Astrocyte (in vitro differentiated cells and primary cell): Measurements from ENCODE around the gene KCNH3. TPM values are rescaled to one million over a fixed set of nuclear protein-coding genes. Genes with fewer than 3 reads are reported as not detected.

Experiments
- DNase-seq: peaks from one replicate; pipeline ENCODE4 v3.0.0-alpha.2; 2010; ENCODE audit warnings: low read depth
- FAIRE-seq: peaks from 2 replicates; lab custom pipeline; 2011; peaks lifted over from hg19 to GRCh38; lab: Jason Lieb, UNC
- H2AFZ ChIP-seq: 2 replicates; pipeline ENCODE4 v1.6.0; 2012; ENCODE audit warnings: low read depth, low read length, inconsistent platforms
- H3K27ac ChIP-seq: 2 replicates; pipeline ENCODE4 v1.5.1; 2011; ENCODE audit warnings: low read depth, low read length, inconsistent platforms
- H3K27me3 ChIP-seq: 2 replicates; pipeline ENCODE4 v1.6.0; 2011; ENCODE audit warnings: low read length, inconsistent platforms; ENCODE audit not compliant: insufficient read depth
- H3K36me3 ChIP-seq: 2 replicates; pipeline ENCODE4 v1.5.1; 2011; ENCODE audit warnings: low read length, inconsistent platforms; ENCODE audit not compliant: insufficient read depth
- H3K4me1 ChIP-seq: 2 replicates; pipeline ENCODE4 v1.5.1; 2011; ENCODE audit warnings: low read length, inconsistent platforms; ENCODE audit not compliant: insufficient read depth
- H3K4me2 ChIP-seq: 2 replicates; pipeline ENCODE4 v1.6.0; 2012; ENCODE audit warnings: low read length, inconsistent platforms
- H3K4me3 ChIP-seq: 2 replicates; pipeline ENCODE4 v1.5.1; 2011; ENCODE audit warnings: low read depth, mild to moderate bottlenecking, low read length, inconsistent platforms; ENCODE audit not compliant: insufficient read depth
- H3K79me2 ChIP-seq: 2 replicates; pipeline ENCODE4 v1.6.0; 2012; ENCODE audit warnings: mild to moderate bottlenecking, low read length, inconsistent platforms; ENCODE audit not compliant: insufficient read depth
- H3K9ac ChIP-seq: 2 replicates; pipeline ENCODE4 v1.6.0; 2012; ENCODE audit warnings: mild to moderate bottlenecking, low read length, inconsistent platforms
- H3K9me3 ChIP-seq: 2 replicates; pipeline ENCODE4 v1.5.1; 2012; ENCODE audit warnings: low read depth, mild to moderate bottlenecking, low read length, inconsistent platforms; ENCODE audit not compliant: insufficient read depth
- H4K20me1 ChIP-seq: 2 replicates; pipeline ENCODE4 v1.6.0; 2012; ENCODE audit warnings: low read length, inconsistent platforms; ENCODE audit not compliant: insufficient read depth
- H3K27ac Mint-ChIP-seq: one replicate; pipeline ENCODE4 v1.8.0; 2021; ENCODE audit warnings: mild to moderate bottlenecking, mixed read lengths; ENCODE audit not compliant: unreplicated experiment
- H3K27me3 Mint-ChIP-seq: one replicate; pipeline ENCODE4 v1.8.0; 2021; ENCODE audit warnings: low read depth, mixed read lengths; ENCODE audit not compliant: unreplicated experiment
- H3K36me3 Mint-ChIP-seq: one replicate; pipeline ENCODE4 v1.8.0; 2021; ENCODE audit warnings: low read depth, mixed read lengths; ENCODE audit not compliant: unreplicated experiment
- H3K4me1 Mint-ChIP-seq: one replicate; pipeline ENCODE4 v1.8.0; 2021; ENCODE audit warnings: low read depth, mixed read lengths; ENCODE audit not compliant: unreplicated experiment
- H3K4me3 Mint-ChIP-seq: one replicate; pipeline ENCODE4 v1.8.0; 2021; ENCODE audit warnings: mild to moderate bottlenecking, moderate library complexity, mixed read lengths; ENCODE audit not compliant: unreplicated experiment
- H3K9me3 Mint-ChIP-seq: one replicate; pipeline ENCODE4 v1.8.0; 2021; ENCODE audit warnings: mild to moderate bottlenecking, mixed read lengths; ENCODE audit not compliant: unreplicated experiment
- CTCF ChIP-seq: IDR thresholded peaks from 2 replicates; pipeline ENCODE4 v1.5.1; 2011; ENCODE audit warnings: low read depth, mild to moderate bottlenecking, inconsistent platforms, low read length, moderate library complexity; ENCODE audit not compliant: insufficient read depth
- EZH2 ChIP-seq: IDR thresholded peaks from 2 replicates; pipeline ENCODE4 v1.6.1; 2012; ENCODE audit warnings: mild to moderate bottlenecking, low read length, inconsistent platforms; ENCODE audit not compliant: insufficient read depth
- total RNA-seq: library from RNA; stranded (reverse); gene quantifications from 2 replicates; pipeline ENCODE4 v1.2.1, GENCODE V29; 2021

Gene KCNH3
- total RNA-seq, 1 donor from 2014 or later = not detected

GRCh38 chr12:49491823-49492222, 47.0 kb upstream of the KCNH3 start:
- H3K27ac Mint-ChIP-seq = peak overlapping the region; percentile 21
- FAIRE-seq (no peak), DNase-seq (peak; percentile 70)
- H4K20me1 ChIP-seq = no peaks in the 10 kb centered on the region
- TF ChIP-seq EZH2 (no peak), CTCF (no peak)
- peaks cover 17% of the 10 kb centered on the region for H3K36me3 Mint-ChIP-seq
- no peak overlapping the region for H3K4me3 ChIP-seq
- H3K4me3 Mint-ChIP-seq = no peak overlapping the region
- H3K27me3 Mint-ChIP-seq = no peaks in the 10 kb centered on the region
- no peak overlapping the region for H3K9ac ChIP-seq
- no peaks in the 10 kb centered on the region for H3K27me3 ChIP-seq
- H3K9me3 ChIP-seq = no peaks in the 10 kb centered on the region
- no peak overlapping the region for H2AFZ ChIP-seq
- H3K4me1 Mint-ChIP-seq = peaks cover 27% of the 10 kb centered on the region
- no peaks in the 10 kb centered on the region for H3K9me3 Mint-ChIP-seq
- H3K4me1 ChIP-seq = peaks cover 39% of the 10 kb centered on the region
- H3K27ac ChIP-seq = peak overlapping the region; percentile 42
- no peak overlapping the region for H3K4me2 ChIP-seq
- H3K79me2 ChIP-seq = no peaks in the 10 kb centered on the region
- H3K36me3 ChIP-seq = peaks cover 14% of the 10 kb centered on the region

- Histone ChIP-seq H3K9me3 (no peaks in the 10 kb centered on the region), H3K4me1 (peaks cover 29% of the 10 kb centered on the region), H3K79me2 (no peaks in the 10 kb centered on the region), H4K20me1 (no peaks in the 10 kb centered on the region), H3K4me3 (no peak overlapping the region), H3K27me3 (no peaks in the 10 kb centered on the region), H3K4me2 (no peak overlapping the region), H3K27ac (no peak overlapping the region), H3K9ac (no peak overlapping the region), H2AFZ (no peak overlapping the region), H3K36me3 (peaks cover 18% of the 10 kb centered on the region)
- TF ChIP-seq CTCF = no peak
- DNase-seq (no peak), FAIRE-seq (no peak)
- no peaks in the 10 kb centered on the region for H3K9me3 Mint-ChIP-seq
- no peaks in the 10 kb centered on the region for H3K27me3 Mint-ChIP-seq
- peaks cover 21% of the 10 kb centered on the region for H3K36me3 Mint-ChIP-seq
- no peak overlapping the region for H3K4me3 Mint-ChIP-seq
- no peak overlapping the region for H3K27ac Mint-ChIP-seq
- peaks cover 22% of the 10 kb centered on the region for H3K4me1 Mint-ChIP-seq
Measured at GRCh38 chr12:49493900-49494299, 44.9 kb upstream of the KCNH3 start.

GRCh38 chr12:49496417-49497360, 42.1 kb upstream of the KCNH3 start:
- H3K4me1 ChIP-seq = peaks cover 4% of the 10 kb centered on the region
- no peaks in the 10 kb centered on the region for H3K79me2 ChIP-seq
- Mint-ChIP-seq H3K36me3 (peaks cover 27% of the 10 kb centered on the region), H3K27me3 (no peaks in the 10 kb centered on the region), H3K9me3 (no peaks in the 10 kb centered on the region), H3K4me3 (no peak overlapping the region), H3K27ac (no peak overlapping the region), H3K4me1 (peaks cover 5% of the 10 kb centered on the region)
- no peak for DNase-seq
- H3K36me3 ChIP-seq = peaks cover 29% of the 10 kb centered on the region
- no peak overlapping the region for H3K27ac ChIP-seq
- no peak overlapping the region for H3K4me2 ChIP-seq
- no peak overlapping the region for H3K9ac ChIP-seq
- no peaks in the 10 kb centered on the region for H3K27me3 ChIP-seq
- no peak for TF ChIP-seq CTCF
- no peak for TF ChIP-seq EZH2
- H3K9me3 ChIP-seq = no peaks in the 10 kb centered on the region
- no peak for FAIRE-seq
- H3K4me3 ChIP-seq = no peak overlapping the region
- H2AFZ ChIP-seq = no peak overlapping the region
- H4K20me1 ChIP-seq = no peaks in the 10 kb centered on the region
